GM21576 (cell line): ENCODE measurements around the gene HHATL.

Experiments used
- ATAC-seq: cut with Tn5 transposase; IDR thresholded peaks from one replicate; pipeline ENCODE4 v1.9.1; 2021; ENCODE audit warnings: mild to moderate bottlenecking, moderate library complexity; ENCODE audit not compliant: unreplicated experiment

HHATL gene

DNA sequence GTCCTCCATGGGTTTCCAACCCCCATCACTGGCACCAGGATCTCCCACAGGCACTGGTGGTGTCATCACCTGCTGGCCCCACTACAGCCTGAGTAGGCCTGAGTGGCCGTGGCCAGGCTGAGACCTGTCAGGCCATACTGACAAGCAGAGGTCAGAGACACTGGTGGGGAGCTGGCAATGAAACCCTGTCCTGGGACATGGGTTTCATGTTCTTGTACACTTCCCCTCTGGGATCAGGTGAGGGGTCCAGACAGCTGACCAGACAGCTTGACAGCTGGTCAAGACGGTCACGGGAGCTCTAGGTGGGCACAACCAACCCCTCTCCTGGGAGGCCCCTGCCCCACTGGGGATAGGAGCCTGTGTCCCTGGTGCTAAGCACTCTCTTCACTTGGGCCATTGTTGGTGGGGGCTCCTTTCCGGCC is 36.0 kb downstream of the HHATL start:
- ATAC-seq: no peak

DNA sequence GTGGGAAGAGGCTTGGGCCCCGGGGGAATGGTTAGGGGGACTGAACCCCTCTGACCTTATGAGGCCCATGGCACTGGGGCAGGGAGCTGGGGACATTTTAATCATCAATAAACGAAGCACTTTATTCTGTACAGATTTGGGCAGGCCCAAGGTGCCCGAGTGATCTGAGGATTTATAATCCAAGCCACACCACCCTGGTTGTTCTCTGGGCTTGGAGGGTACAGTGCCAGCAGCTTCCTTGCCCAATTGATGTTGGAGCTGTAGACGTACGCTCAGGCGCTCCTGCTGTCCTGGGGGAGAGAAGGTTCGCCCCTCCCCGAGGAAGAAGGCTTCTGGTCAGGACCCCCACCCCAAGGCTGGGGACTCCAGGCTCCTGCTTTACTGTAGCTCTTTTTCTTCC is 36.6 kb downstream of the HHATL start:
- ATAC-seq: no peak

DNA sequence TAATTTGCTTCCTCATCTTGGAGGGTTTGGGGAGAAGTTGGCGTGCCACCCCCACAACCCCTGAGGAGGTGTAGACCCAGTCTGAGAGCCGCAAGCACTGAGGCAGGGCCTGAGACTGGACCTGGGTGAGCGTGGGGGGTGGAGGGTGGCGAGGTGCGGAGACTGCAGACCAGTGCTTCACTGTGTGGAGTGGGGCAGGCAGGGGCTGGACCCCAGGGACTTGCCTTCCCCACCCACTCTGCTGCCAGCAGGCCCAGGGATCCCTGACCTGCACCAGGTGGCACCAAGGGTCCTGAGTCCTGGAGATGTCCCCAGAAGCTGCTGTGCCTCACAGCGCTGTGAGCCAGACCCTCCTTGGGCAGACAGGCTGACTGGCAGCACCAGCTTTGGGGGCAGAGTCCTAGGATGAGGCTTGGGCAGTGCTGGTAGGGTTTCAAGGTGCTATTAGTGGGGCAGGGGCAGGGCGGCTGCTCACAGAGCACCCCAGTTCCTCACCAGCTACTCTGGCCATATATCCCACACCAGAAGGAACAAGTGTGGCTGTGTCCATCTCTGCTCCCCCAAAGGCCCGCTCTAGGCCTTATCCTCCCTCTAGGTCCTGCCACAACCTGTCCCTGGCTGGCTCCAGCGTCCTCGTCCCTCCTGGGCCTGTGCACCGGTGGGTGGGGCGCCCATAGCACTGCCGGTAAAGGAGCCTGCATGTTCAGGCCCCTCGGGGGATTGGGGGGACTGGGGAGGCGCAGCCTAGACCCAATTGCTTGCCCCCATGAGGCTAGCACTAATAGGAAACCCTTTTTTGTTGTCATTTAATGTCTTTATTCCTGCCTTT is 37.3 kb downstream of the HHATL start:
- no peak for ATAC-seq

DNA sequence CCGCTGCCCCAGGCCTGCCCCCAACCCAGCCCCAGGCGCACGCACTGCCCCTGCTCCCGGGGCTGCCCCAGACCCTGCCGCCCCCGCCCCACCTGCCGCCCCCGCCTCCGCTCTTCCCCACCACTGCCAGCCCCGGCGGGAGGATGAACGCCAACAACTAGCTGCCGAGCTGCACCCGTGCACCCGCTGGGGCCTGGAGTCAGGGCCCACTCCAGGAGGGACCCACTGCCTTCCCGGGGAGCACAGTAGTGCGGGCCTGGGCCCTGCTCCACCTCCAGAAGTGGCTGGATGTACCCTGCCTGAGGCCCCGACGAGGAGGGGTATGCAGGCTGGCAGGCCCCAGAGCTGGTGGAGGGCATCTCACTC is 38.2 kb downstream of the HHATL start:
- no peak for ATAC-seq

DNA sequence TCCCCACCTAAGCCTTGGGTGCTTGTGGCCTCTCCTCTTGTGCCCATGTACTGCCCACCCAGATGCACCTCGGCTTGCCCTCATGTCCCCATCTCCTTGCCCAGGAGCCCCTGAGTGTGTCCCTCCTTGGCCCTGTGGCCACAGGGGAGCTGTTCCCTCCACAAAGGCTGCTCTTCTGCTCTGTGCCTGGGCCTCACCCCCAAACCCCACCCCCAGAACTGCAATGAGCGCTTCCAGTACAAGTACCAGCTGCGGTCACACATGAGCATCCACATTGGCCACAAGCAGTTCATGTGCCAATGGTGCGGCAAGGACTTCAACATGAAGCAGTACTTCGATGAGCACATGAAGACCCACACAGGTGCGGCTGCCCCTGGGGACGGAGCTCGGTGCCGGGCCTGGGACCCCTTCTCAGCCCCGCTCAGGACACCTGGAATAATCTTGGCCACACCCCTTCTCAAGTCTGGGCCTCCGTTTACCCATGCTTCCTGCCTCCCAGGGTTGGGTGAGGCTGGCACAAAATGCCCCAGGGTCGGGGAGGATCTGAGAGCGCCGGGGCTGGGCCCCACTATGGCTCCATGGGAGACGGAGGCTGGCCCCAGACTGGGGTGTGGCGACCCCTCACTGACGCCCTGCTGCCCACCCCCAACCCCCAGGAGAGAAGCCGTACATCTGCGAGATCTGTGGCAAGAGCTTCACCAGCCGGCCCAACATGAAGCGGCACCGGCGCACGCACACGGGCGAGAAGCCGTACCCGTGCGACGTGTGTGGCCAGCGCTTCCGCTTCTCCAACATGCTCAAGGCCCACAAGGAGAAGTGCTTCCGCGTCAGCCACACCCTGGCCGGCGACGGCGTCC is 38.8 kb downstream of the HHATL start:
- no peak for ATAC-seq

DNA sequence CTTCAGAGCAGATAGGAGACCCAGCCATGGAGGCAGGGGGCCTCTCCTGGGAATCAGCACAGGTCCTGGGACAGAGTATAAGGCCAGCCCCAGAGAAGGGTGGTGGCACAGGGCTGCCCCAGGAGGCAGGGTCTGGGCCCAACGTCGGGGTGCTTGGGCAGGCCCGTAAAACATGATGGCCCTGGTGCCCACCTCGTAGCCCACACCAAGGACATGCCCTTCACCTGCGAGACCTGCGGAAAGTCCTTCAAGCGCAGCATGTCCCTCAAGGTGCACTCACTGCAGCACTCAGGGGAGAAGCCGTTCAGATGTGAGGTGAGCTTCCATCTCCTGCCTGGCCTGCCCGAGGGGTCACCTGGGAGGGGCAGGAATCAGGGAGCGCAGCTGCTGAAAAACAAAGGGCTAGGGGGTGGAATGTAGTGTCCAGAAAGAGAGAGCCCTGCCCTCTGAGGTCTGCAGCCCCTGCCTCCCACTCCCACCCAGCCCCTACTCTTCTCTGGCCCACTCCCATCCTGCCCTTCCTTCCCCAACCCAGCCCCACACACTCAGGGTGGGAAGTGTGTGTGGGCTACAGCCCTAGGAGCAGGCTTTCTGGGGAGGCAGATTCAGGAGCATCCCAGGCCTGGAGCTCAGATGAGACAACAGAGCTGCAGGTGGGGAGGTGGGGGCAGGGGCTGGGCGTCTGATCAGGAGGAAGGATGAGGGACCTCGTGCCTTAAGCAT is 39.6 kb downstream of the HHATL start:
- ATAC-seq: no peak

DNA sequence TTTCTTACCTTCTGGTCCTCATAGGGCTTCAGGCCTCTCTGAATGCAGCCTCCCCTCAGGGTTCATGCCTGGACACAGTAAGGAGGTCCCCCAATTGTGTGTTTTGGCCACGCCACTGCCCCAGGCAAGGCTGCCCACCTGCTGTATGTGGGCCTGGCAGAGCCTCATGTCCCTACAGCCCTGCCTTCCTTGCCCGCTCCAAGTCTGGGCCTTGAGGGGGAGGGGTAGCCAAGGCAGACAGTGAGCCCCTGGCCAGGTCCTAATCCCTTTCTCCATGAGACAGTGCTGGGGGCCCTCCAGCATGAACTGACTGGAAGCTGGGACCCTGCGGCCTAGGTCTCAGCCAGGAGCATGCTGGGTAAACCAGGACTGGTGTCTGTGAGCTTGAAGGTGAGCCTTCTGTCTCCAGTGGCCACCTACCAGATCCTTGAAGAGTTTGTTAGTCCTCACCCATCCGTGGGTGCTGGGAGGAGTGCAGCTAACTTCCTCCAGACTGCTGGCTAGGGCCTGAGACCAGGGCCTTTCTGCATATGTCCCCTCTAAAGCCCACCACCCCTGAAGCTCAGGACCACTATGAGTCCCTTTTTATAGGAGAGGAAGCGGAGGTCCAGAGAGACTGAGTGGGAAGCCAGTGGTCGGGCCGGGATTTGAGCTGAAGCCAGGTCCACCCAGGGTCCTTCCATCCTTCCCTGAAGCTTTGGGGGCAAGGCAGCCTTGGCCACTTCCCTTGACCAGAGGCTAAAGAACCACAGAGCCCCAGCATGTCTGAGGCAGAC is 40.4 kb downstream of the HHATL start:
- ATAC-seq: no peak

DNA sequence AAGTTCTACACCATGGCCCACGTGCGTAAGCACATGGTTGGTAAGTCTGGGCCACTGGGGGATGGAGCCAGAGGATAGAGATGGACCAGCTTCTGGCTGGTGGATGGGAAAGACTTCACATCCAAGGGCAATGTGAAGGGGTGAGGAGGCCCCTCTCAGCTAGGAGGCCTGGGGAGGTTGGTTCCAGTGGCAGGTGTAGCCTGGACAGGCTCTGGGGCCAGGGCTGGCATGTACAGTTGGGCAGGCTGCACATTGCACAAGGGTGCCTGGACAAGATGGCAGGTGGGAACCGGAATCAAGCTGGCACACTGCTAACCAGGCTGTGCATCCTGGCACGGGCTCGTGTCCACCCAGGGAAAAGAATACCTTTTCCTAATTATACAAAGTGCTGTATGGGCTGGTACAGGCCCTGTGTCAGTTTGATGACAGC is 41.0 kb downstream of the HHATL start:
- no peak for ATAC-seq

DNA sequence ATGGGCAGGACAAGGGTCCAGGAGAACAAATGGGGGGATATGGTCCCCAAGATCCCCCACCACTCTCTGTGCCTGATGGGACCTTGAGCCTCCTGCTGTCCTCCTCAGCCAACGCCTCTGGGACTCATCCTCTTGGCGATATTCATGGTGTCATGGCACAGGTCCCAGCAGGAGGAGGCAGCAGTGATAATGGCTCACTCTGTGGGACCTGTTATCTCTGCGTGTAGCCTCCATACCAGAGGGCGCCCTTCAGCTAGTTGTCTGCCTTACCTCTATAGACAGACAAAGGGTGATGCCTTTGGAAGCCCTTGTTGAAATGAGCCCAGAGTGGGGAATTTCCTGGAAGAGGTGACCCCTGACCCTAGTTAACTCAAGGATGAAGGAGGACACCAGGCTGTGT is 41.7 kb downstream of the HHATL start:
- no peak for ATAC-seq

DNA sequence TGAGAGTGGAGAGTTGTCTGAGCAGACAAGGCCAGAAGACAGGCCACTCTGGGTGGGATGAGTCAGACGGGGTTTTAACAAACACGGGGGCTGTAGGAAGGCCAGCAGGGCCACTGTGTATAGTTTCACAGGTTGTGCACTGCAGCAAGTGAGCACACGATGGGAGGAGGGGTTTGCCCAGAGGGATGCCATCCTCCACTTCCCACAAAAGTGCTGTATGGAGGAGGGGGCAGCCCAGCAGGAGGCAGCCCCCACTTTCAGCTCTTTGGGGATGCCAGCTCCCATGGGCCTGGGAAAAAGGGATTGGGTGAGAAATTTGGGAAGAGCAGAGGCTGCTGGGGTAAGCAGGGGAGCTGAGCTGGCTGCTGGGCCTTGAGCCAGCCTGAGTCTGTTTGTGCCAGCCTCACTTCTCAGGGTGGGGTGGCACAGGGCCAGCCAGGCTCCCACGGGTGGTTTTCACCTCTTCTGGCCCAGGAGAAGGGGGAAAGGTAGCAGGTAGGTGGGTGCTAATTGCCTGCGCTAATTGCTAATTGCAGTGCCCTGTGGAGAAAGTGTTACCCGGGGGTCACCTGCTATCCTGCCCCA is 42.4 kb downstream of the HHATL start:
- ATAC-seq: no peak

DNA sequence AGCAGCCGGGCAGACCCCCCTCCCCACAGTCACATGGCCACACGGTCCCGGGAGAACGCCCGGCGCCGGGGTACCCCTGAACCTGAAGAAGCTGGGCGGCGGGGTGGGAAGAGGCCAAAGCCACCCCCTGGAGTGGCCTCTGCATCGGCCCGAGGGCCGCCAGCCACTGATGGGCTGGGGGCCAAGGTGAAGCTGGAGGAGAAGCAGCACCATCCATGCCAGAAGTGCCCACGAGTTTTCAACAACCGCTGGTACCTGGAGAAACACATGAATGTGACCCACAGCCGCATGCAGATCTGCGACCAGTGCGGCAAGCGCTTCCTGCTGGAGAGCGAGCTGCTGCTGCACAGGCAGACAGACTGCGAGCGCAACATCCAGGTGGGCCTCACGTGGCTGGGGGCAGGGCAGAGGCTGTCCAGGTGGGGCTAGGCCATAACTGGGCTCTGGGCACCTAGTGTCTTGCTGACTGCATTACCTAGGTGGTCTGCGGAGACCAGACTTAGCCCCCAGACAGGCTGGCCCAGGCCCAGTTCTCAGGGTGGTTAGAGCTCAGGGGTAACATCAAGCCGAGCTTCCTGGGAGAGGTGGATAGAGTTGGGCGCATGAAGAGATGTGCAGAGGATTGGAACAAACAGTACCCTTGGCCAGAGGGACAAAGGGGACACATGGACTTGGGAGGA is 43.0 kb downstream of the HHATL start:
- no peak for ATAC-seq

DNA sequence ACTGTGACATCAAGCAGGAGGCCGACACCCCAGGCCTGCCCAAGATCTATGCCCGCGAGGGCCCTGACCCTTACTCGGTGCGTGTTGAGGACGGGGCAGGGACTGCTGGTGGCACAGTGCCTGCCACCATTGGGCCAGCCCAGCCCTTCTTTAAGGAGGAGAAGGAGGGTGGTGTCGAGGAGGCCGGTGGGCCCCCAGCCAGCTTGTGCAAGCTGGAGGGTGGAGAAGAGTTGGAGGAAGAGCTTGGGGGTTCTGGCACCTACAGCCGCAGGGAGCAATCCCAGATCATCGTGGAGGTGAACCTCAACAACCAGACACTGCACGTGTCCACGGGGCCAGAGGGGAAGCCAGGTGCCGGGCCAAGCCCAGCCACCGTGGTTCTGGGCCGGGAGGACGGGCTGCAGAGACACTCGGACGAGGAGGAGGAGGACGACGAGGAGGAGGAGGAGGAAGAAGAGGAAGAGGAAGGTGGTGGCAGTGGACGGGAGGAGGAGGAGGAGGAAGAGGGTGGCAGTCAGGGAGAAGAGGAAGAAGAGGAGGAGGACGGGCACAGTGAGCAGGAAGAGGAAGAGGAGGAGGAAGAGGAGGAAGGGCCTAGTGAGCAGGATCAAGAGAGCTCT is 43.7 kb downstream of the HHATL start:
- ATAC-seq: no peak

DNA sequence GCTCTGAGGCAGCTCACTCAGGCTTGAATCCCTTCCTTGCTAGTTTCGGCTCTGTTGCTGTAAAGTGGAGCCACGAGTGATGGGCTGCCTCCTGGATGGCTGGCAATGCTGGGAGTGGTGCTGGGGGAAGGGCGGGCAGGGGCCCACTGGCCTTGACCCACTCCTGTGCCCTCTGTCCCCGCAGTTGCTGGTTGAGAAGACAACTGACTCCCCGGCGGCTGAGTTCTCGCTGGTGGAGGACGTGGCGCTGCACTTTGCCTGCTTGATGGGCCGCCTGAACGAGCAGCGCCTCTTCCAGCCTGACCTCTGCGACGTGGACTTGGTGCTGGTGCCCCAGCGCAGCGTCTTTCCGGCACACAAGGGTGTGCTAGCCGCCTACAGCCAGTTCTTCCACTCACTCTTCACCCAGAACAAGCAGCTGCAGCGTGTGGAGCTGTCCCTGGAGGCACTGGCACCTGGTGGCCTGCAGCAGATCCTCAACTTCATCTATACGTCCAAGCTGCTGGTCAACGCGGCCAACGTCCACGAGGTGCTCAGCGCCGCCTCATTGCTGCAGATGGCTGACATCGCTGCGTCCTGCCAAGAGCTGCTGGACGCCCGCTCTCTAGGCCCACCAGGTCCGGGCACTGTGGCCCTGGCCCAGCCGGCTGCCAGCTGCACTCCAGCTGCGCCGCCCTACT is 44.4 kb downstream of the HHATL start:
- ATAC-seq: no peak

DNA sequence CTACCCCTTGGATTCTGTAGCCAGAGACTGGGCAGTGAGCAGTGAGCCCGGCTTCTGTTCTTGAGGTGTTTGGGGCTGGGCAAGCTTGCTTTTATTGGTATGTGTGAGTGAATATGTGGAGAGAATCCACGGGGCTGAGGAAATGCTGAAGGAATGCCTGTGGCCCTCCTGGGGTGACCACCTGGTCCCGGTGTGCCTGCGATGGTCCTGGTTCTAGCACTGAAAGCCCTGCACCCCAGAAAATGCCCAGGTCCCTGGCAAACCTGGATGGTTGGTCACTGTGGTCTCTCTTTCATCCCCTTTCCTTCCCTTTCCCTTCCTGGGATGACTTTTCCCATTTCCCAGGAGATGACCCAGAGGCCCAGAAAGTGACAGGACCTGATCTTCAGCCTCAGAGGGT is 44.9 kb downstream of the HHATL start:
- ATAC-seq: no peak

DNA sequence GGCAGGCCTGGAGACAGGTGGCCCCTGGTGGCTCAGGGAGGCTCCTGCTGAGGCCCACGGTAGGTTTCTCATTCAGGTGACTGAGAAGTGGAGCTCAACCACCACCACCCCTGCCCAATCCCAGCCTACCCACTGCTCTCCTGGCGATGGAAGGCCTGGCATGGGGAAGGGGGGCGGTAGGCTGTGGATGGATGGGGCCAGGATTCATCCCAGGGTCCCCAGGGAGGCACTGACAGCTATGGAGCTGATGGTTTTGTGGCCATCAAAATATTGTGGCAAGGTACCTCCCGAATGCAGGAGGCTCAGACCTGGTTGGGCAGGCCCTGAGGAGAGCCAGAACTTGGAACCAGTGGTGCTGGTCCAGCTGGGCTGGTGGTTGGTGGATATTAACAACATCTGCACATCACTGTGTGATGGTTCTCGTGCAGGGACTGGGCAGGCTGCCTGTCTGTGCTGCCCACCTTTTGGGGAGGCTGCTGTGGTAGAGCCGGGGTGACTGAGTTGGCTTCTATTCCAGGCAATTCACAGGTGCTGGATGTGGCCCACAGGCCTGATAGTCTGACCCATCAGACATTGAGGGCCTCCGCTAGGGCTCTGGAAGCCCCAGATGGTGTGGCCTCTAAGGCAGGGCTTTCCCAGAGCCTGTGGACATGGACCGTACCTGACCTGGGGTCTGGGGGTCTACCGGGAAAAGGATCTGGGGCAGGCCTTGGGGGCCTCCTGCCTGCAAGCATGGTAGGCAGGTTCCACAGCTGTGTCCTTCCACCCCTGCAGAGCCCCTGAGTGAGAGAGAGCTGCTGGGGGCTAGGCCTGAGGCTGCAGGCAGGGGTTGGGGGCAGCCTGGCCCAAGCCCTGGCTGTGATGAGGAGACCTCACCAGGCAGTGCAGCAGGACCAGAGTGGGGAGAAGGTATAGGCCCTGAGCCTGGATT is 45.7 kb downstream of the HHATL start:
- no peak for ATAC-seq

DNA sequence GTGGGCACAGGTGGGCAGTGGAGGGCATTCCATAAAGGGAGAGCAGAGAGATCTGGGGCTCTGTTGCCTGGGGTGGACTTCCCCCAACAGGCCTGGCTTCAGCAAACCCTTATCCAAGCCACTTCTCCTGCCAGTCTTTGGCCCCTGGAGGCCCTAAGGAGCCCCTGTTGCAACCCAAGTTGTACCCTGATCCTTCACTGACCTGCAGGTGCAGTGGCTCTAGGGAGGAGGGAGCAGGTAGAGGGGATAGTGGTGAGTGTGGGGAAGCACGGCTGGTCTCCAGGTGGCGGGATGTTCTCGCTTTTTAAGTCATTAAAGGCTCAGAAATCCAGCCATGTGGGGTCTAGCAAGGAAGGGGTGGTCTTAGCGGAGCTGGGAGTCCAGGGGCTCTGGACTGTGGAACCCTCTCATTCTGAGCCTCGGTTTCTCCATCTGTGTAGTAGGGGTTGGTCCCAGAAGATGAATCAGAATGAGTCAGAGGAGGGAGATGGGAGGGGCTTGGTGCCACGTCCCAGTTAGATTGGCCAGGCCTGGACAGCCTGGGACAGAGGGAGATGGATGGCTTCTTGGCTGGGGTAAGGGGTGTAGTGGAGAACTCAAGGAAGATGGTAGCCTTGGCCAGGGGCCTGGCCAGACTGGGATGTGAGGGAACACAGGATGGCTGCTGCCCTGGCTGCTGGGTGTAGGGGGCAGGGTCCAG is 46.5 kb downstream of the HHATL start:
- ATAC-seq: no peak

DNA sequence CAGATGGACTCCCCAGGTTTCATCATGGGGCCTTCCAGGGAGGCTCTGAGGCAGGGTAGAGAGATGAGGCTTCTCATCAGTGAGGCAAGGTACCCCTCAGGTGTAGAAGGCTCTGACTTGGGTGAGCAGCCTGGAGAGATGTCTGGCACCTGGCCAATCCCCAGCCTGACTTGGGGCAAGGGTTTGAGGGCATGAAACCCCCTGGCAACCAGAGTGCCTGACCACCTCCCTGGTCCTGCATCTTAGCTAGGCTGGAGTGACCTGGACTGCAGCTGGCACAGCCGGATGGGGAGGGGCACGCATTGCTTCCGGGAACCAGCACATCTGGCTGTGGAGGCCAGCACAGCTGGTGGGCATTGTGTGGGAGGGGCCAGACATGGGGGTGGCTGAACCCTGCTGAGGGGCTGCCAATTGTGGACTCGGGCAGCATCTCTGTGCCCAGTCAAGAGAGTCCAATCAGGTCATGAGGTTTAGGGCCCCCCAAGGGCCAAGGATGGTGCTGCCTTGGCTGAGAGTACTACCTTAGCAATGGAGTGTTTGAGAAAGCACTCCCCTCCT is 47.2 kb downstream of the HHATL start:
- no peak for ATAC-seq
